Measurements from ENCODE around the gene TRIM29. TPM values are rescaled to one million over a fixed set of nuclear protein-coding genes. Genes with fewer than 3 reads are reported as not detected.

The TRIM29 gene
- total and polyA plus RNA-seq, 2 of the 4 experiments (the other 2 are of a cell fraction) = not detected

DNA sequence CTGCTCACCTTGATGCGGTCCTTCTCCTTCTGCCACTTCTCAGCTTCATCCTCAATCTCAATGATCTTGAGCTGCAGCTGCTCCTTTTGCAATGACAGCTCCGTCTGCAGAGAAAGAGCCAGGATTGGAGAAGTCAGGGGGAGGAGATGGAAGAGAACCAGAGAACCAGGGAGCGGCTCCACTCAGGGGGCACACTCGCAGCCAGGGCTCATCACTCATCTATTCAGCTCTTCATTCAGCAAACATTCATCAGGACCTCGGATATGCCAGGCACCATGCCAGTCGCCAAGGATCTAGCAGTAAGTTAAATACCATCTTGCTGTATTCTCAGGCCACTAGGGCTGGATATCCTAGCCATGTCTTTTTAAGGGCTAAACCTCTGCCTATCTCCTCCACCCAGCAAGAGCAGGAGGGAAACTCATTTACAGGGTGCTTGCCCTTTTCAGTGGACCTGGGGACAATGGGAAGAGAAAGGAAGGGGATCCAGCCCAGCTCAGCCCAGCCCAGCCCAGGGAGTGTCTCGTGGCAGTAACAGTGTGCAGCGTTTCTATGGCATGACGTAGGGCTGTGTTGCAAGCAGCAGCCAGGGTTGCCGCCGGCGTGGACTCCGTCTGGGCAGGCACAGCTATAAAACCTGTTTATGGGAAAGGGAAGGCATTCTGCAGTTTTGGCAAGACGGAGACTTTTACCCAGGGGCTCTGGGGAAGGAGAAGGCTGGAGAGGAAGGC lies 9.4 kb downstream of the TRIM29 start:
- H2BK20ac ChIP-seq (ENCODE audit: low read depth, low read length) = no peak overlapping the region
- H3K27me3 ChIP-seq (ENCODE audit: control insufficient read depth, insufficient read depth, low read length) = peaks cover 49% of the 10 kb centered on the region
- H3K27ac ChIP-seq (ENCODE audit: insufficient read depth, low read length) = no peak overlapping the region
- dilution Hi-C loops (cut with HindIII; ENCODE audit: low sequenced_read_pairs, unreplicated experiment) (no loop called here), in situ Hi-C loops (cut with MboI; ENCODE audit: low sequenced_read_pairs) (no loop called here), intact Hi-C loops (cut with micrococcal nuclease) (no loop called here)
- no peak overlapping the region for H4K5ac ChIP-seq (ENCODE audit: low read depth, low read length)
- no peak overlapping the region for H4K91ac ChIP-seq (ENCODE audit: insufficient read depth, low read depth, low read length)
- POLR2A ChIA-PET (ENCODE audit: unreplicated experiment) = no interaction called here
- no peak overlapping the region for H3K23ac ChIP-seq (ENCODE audit: low read depth, low read length)
- no peaks in the 10 kb centered on the region for H3K9me3 ChIP-seq (ENCODE audit: control insufficient read depth, insufficient read depth, low read length)
- WGBS, 2 experiments (ENCODE audit: extremely low coverage in 2 of 2, insufficient read length in 1 of 2) = 81% methylated on average over 4 of the region's 14 CpGs; no CpG with 5 or more reads in 1 of the 2 experiments
- H2BK120ac ChIP-seq (ENCODE audit: low read depth, low read length) = no peak overlapping the region
- DNase-seq (peak; percentile 8), ATAC-seq (ENCODE audit: low read depth) (peak; percentile 37; the same call in 1 of the 2 replicates)
- no peak overlapping the region for H2AK9ac ChIP-seq (replicated peaks; ENCODE audit: low read depth, low read length, poor library complexity)
- no peaks in the 10 kb centered on the region for H4K20me1 ChIP-seq (ENCODE audit: insufficient read depth, low read length)
- no peaks in the 10 kb centered on the region for H3K9me1 ChIP-seq (ENCODE audit: insufficient read depth, low read length)
- no peak overlapping the region for H2AK5ac ChIP-seq (ENCODE audit: low read depth, low read length)
- H2BK5ac ChIP-seq (ENCODE audit: low read depth, low read length, poor library complexity, severe bottlenecking) = no peak overlapping the region
- no peaks in the 10 kb centered on the region for H3K79me1 ChIP-seq (ENCODE audit: low read depth in 1 of 2, low read length in 2 of 2)
- no peak overlapping the region for H3K56ac ChIP-seq (ENCODE audit: extremely low read depth, insufficient read depth, low read length)
- H3K4ac ChIP-seq (ENCODE audit: low read depth, low read length) = no peak overlapping the region
- no peak overlapping the region for H2BK15ac ChIP-seq (ENCODE audit: low read depth, low read length)
- H2AFZ ChIP-seq (replicated peaks; ENCODE audit: low read length, poor library complexity) = no peak overlapping the region
- no peak overlapping the region for H3K4me3 ChIP-seq (ENCODE audit: insufficient read depth, low read depth, low read length)
- H3K4me1 ChIP-seq (ENCODE audit: control insufficient read depth, insufficient read depth, low read length) = no peaks in the 10 kb centered on the region
- H3K9ac ChIP-seq (ENCODE audit: low read depth, low read length) = no peak overlapping the region
- no peak overlapping the region for H4K8ac ChIP-seq (ENCODE audit: low read depth in 2 of 2, low read length in 2 of 2)
- no peak overlapping the region for H3K18ac ChIP-seq (ENCODE audit: low read depth, low read length)
- no TSS peak for BruUV-seq (replicated peaks)
- no peaks in the 10 kb centered on the region for H3K36me3 ChIP-seq (ENCODE audit: control insufficient read depth, insufficient read depth, low read length)
- CTCF ChIA-PET = no interaction called here
- TF ChIP-seq RCOR1 (IDR thresholded peaks at IDR 0.05; ENCODE audit: insufficient replicate concordance, low read length) = no peak
- TF ChIP-seq, protein P1, sequence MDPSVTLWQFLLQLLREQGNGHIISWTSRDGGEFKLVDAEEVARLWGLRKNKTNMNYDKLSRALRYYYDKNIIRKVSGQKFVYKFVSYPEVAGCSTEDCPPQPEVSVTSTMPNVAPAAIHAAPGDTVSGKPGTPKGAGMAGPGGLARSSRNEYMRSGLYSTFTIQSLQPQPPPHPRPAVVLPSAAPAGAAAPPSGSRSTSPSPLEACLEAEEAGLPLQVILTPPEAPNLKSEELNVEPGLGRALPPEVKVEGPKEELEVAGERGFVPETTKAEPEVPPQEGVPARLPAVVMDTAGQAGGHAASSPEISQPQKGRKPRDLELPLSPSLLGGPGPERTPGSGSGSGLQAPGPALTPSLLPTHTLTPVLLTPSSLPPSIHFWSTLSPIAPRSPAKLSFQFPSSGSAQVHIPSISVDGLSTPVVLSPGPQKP (IDR thresholded peaks at IDR 0.05; ENCODE audit: borderline replicate concordance, low read depth, low read length) = no peak
- no peak for TF ChIP-seq BHLHE40 (IDR thresholded peaks at IDR 0.05; ENCODE audit: low read depth, low read length)
- peak; percentile 60 for TF ChIP-seq CEBPB (IDR thresholded peaks at IDR 0.05; ENCODE audit: low read depth, low read length)
- H3K14ac ChIP-seq (replicated peaks; ENCODE audit: low read depth, low read length) = no peak overlapping the region
- H3K4me2 ChIP-seq (ENCODE audit: low read depth, low read length) = no peak overlapping the region

All from IMR-90 (cell line).